Measurements from ENCODE around the gene LBR.
"Not testable (repeated sequence)": the region's sequence is repeated elsewhere in the genome, so short reads cannot be mapped to it uniquely, and the experiment has no call there.

- not testable (repeated sequence) for TF ChIP-seq POLR2AphosphoS5, POLR2A, POU2F2 (IDR thresholded peaks at IDR 0.05; ENCODE audit: low read depth, low read length)
Observed at GRCh38 chr1:225473676-225474438, 46.0 kb upstream of the LBR start.

Measured in GM12891 (cell line).